ENCODE data around the gene LYSMD3.

GRCh38 chr5:90551376-90551775 is 22.0 kb upstream of the LYSMD3 start:
- TF ChIP-seq POLR2A (IDR thresholded peaks at IDR 0.05), result no peak
- TF ChIP-seq, protein P1, sequence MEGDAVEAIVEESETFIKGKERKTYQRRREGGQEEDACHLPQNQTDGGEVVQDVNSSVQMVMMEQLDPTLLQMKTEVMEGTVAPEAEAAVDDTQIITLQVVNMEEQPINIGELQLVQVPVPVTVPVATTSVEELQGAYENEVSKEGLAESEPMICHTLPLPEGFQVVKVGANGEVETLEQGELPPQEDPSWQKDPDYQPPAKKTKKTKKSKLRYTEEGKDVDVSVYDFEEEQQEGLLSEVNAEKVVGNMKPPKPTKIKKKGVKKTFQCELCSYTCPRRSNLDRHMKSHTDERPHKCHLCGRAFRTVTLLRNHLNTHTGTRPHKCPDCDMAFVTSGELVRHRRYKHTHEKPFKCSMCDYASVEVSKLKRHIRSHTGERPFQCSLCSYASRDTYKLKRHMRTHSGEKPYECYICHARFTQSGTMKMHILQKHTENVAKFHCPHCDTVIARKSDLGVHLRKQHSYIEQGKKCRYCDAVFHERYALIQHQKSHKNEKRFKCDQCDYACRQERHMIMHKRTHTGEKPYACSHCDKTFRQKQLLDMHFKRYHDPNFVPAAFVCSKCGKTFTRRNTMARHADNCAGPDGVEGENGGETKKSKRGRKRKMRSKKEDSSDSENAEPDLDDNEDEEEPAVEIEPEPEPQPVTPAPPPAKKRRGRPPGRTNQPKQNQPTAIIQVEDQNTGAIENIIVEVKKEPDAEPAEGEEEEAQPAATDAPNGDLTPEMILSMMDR (IDR thresholded peaks at IDR 0.05), result no peak
